ENCODE results near the gene SLC24A4. TPM values are rescaled to one million over a fixed set of nuclear protein-coding genes. Genes with fewer than 3 reads are reported as not detected.

The SLC24A4 gene
- total and polyA plus RNA-seq, 2 donors (not counting 3 experiments of a cell fraction or from before 2014, with no cell fraction given) = 0.07 to 0.08 TPM

DNA sequence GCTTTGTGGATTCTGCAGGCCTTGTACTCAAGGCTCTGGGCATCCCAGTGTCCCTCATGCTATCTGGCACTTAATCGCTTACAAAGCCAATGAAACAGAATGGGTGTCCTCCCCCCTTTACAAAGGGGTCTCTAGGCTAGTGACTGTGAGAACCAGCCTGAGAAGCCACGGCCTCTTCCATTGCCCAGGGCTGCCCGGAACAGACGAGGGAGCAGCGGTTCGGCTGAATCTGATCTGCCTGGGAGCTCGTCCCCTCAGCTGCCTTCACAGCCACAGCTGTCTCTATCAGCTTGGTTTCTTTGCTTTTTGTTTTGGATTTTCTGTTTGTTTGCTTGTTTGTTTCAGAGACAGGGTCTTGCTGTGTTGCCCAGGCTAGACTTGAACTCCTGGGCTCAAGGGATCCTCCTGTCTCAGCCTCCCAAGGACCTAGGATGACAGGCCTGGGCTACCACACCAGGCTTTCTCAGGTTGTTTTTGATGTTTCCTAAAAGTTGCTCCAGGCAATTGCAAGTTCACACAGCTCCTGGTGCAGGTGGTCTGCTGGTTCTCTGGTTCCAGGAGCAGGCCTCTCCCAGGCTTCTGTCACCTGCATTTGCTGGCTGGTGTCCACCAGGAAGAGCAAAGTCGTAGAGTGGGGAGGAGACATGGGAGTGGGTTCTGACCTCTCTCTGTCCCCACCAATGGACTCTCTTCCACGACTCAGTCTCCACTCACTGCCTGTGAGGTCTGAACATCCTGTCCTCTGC is 179.7 kb downstream of the SLC24A4 start:
- intact Hi-C loops (cut with micrococcal nuclease) = no loop called here
- H3K9me1 ChIP-seq (replicated peaks; ENCODE audit: control insufficient read depth, extremely low read depth, insufficient read depth, low read length) = no peaks in the 10 kb centered on the region
- no peaks in the 10 kb centered on the region for H4K20me1 ChIP-seq (replicated peaks; ENCODE audit: control insufficient read depth, extremely low read depth, insufficient read depth, low read length)
- POLR2A ChIA-PET = interaction anchor here (0.6 kb wide), 1 partner anchor 80 kb away, joined by 4 read pairs; no protein-coding TSS in a partner anchor
- H3K4me2 ChIP-seq (ENCODE audit: insufficient read depth, low read length) = no peak overlapping the region
- H3K79me2 ChIP-seq (ENCODE audit: control insufficient read depth, insufficient read depth, low read length) = no peaks in the 10 kb centered on the region
- H3K36me3 ChIP-seq (ENCODE audit: control insufficient read depth in 2 of 2, extremely low read depth in 1 of 2, insufficient read depth in 2 of 2, low read length in 2 of 2) = no peaks in the 10 kb centered on the region
- no peak overlapping the region for H2AFZ ChIP-seq (ENCODE audit: low read depth, low read length)
- no peak overlapping the region for H3K4me3 ChIP-seq (replicated peaks in 1 of 3; ENCODE audit: insufficient read depth in 1 of 3, low read depth in 1 of 3, low read length in 3 of 3)
- H3K27ac ChIP-seq (ENCODE audit: insufficient read depth, low read depth, low read length) = no peak overlapping the region
- no TSS peak for BruUV-seq (replicated peaks)
- CTCF ChIA-PET = interaction anchor here (0.8 kb wide), 1 partner anchor 13 kb away, joined by 3 read pairs; no protein-coding TSS in a partner anchor
- H3K4me1 ChIP-seq (ENCODE audit: control insufficient read depth, extremely low read depth, insufficient read depth, low read length) = peaks cover 5% of the 10 kb centered on the region
- H3K9ac ChIP-seq (replicated peaks; ENCODE audit: extremely low read depth, insufficient read depth, low read length) = no peak overlapping the region
- TF ChIP-seq, protein P1, sequence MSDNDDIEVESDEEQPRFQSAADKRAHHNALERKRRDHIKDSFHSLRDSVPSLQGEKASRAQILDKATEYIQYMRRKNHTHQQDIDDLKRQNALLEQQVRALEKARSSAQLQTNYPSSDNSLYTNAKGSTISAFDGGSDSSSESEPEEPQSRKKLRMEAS (IDR thresholded peaks at IDR 0.05; ENCODE audit: insufficient read depth, insufficient read length) = no peak
- no peaks in the 10 kb centered on the region for H3K9me3 ChIP-seq (replicated peaks; ENCODE audit: control insufficient read depth, insufficient read depth, low read length)
- dilution Hi-C loops (cut with MboI; ENCODE audit: extremely low pct_ligation_motif_present, low sequenced_read_pairs) = no loop called here
- FAIRE-seq (no peak), DNase-seq (ENCODE audit: low read depth, low spot score) (no peak)
- peaks cover 0 to 2% of the 10 kb centered on the region in 2 experiments for H3K27me3 ChIP-seq (ENCODE audit: control insufficient read depth in 2 of 2, insufficient read depth in 2 of 2, low read length in 2 of 2)

DNA sequence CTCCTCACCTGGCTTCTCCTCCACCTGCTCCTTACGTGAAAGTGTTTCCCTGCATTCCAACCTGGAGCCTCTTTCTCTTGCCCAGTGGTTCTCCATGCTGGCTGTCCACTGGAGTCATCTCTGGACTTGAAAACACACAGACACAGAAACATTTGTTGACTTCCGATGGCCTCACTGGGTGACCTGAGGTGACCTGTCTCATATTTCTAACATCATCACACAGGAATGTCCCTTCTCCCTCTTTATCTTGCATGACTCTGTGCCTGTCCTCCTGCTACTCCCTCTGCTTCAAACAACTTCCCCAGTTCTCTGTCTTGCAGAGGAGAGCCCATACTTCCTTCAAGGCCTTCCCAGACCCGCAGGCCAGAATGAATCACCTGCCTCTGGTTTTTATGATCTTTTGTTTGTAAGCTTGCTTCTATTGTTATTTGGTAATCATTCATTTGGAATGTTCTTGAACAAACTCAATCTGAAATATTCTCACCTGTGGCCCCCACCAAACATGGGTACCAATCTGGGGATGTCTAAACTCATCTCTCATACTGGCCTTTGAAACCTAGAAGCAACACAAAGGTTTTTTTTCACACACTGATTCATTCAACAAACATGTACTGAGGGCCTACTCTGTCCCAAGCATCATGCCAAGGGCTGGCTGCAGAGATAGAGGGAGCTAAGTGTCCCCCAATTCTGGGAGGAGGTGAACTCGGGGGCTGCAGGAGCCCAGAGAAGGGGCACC is 181.0 kb downstream of the SLC24A4 start:
- H4K20me1 ChIP-seq (replicated peaks; ENCODE audit: control insufficient read depth, extremely low read depth, insufficient read depth, low read length) = no peaks in the 10 kb centered on the region
- intact Hi-C loops (cut with micrococcal nuclease) = no loop called here
- no peak overlapping the region for H3K27ac ChIP-seq (ENCODE audit: insufficient read depth, low read depth, low read length)
- ChIA-PET POLR2A (no interaction called here), CTCF (interaction anchor here (0.7 to 1.8 kb wide), 4 partner anchors 43 to 383 kb away, joined by 3 to 4 read pairs (median 4); partner anchors contain the start of genes CPSF2 and NDUFB1)
- H3K36me3 ChIP-seq (ENCODE audit: control insufficient read depth in 2 of 2, extremely low read depth in 1 of 2, insufficient read depth in 2 of 2, low read length in 2 of 2) = no peaks in the 10 kb centered on the region
- H2AFZ ChIP-seq (ENCODE audit: low read depth, low read length) = no peak overlapping the region
- no peaks in the 10 kb centered on the region for H3K9me3 ChIP-seq (replicated peaks; ENCODE audit: control insufficient read depth, insufficient read depth, low read length)
- FAIRE-seq (peak; percentile 69), DNase-seq (ENCODE audit: low read depth, low spot score) (peak; percentile 16)
- no peaks in the 10 kb centered on the region for H3K79me2 ChIP-seq (ENCODE audit: control insufficient read depth, insufficient read depth, low read length)
- no peaks in the 10 kb centered on the region for H3K9me1 ChIP-seq (replicated peaks; ENCODE audit: control insufficient read depth, extremely low read depth, insufficient read depth, low read length)
- no peak overlapping the region for H3K4me2 ChIP-seq (ENCODE audit: insufficient read depth, low read length)
- H3K27me3 ChIP-seq (ENCODE audit: control insufficient read depth in 2 of 2, insufficient read depth in 2 of 2, low read length in 2 of 2) = peaks cover 0 to 2% of the 10 kb centered on the region in 2 experiments
- H3K4me3 ChIP-seq (replicated peaks in 1 of 3; ENCODE audit: insufficient read depth in 1 of 3, low read depth in 1 of 3, low read length in 3 of 3) = no peak overlapping the region
- BruUV-seq (replicated peaks) = no TSS peak
- peaks cover 5% of the 10 kb centered on the region for H3K4me1 ChIP-seq (ENCODE audit: control insufficient read depth, extremely low read depth, insufficient read depth, low read length)
- dilution Hi-C loops (cut with MboI; ENCODE audit: extremely low pct_ligation_motif_present, low sequenced_read_pairs) = no loop called here
- TF ChIP-seq POLR2AphosphoS5 (IDR thresholded peaks at IDR 0.05; ENCODE audit: insufficient read depth, low read depth, low read length) (no peak), FOS (IDR thresholded peaks at IDR 0.05; ENCODE audit: borderline replicate concordance, insufficient read depth, low read length) (peak; percentile 64), JUN (IDR thresholded peaks at IDR 0.05; ENCODE audit: borderline replicate concordance, insufficient read depth, insufficient read length, low read depth) (peak; percentile 21), MYC (IDR thresholded peaks at IDR 0.05; ENCODE audit: low read depth, low read length) (no peak), EZH2 (IDR thresholded peaks at IDR 0.05; ENCODE audit: borderline replicate concordance, low read depth, low read length, severe bottlenecking) (no peak)
- TF ChIP-seq, protein P2, sequence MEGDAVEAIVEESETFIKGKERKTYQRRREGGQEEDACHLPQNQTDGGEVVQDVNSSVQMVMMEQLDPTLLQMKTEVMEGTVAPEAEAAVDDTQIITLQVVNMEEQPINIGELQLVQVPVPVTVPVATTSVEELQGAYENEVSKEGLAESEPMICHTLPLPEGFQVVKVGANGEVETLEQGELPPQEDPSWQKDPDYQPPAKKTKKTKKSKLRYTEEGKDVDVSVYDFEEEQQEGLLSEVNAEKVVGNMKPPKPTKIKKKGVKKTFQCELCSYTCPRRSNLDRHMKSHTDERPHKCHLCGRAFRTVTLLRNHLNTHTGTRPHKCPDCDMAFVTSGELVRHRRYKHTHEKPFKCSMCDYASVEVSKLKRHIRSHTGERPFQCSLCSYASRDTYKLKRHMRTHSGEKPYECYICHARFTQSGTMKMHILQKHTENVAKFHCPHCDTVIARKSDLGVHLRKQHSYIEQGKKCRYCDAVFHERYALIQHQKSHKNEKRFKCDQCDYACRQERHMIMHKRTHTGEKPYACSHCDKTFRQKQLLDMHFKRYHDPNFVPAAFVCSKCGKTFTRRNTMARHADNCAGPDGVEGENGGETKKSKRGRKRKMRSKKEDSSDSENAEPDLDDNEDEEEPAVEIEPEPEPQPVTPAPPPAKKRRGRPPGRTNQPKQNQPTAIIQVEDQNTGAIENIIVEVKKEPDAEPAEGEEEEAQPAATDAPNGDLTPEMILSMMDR (IDR thresholded peaks at IDR 0.05; ENCODE audit: extremely low read depth in 1 of 2, insufficient read depth in 1 of 2, low read depth in 1 of 2, low read length in 2 of 2) = no peak
- no peak overlapping the region for H3K9ac ChIP-seq (replicated peaks; ENCODE audit: extremely low read depth, insufficient read depth, low read length)

Measured in endothelial cell of umbilical vein (primary cell).